Measurements from ENCODE around the gene E2F2.

E2F2 gene

GRCh38 chr1:23530747-23531561, at the start of gene E2F2:
TSS of gene E2F2 (minus strand) at chr1:23531233. CDS start at chr1:23530793, 440 bp downstream.
- DNase-seq, result peak; percentile 86

- peak; percentile 41 for DNase-seq
Observed at GRCh38 chr1:23578997-23579363, 47.9 kb upstream of the E2F2 start.

GRCh38 chr1:23578311-23578996, 47.4 kb upstream of the E2F2 start:
- DNase-seq, result no peak

- peak; percentile 59 for DNase-seq
Observed at GRCh38 chr1:23577056-23578004, 46.3 kb upstream of the E2F2 start.

GRCh38 chr1:23576338-23577055, 45.5 kb upstream of the E2F2 start:
- DNase-seq, result no peak

GRCh38 chr1:23575226-23575810, 44.3 kb upstream of the E2F2 start:
- no peak for DNase-seq

GRCh38 chr1:23574265-23574754, 43.3 kb upstream of the E2F2 start:
- no peak for DNase-seq

- no peak for DNase-seq
Observed at GRCh38 chr1:23573574-23574182, 42.6 kb upstream of the E2F2 start.

GRCh38 chr1:23571465-23571864, 40.4 kb upstream of the E2F2 start:
- no peak for DNase-seq

GRCh38 chr1:23570001-23570691, 39.1 kb upstream of the E2F2 start:
- no peak for DNase-seq

GRCh38 chr1:23568608-23569383, 37.8 kb upstream of the E2F2 start:
- no peak for DNase-seq

GRCh38 chr1:23567996-23568607, 37.1 kb upstream of the E2F2 start:
- DNase-seq, result no peak

- no peak for DNase-seq
Observed at GRCh38 chr1:23567629-23567995, 36.6 kb upstream of the E2F2 start.

- DNase-seq, result no peak
Observed at GRCh38 chr1:23566304-23566703, 35.3 kb upstream of the E2F2 start.

GRCh38 chr1:23565776-23566175, 34.7 kb upstream of the E2F2 start:
- DNase-seq, result no peak

- DNase-seq, result no peak
Observed at GRCh38 chr1:23564529-23565122, 33.6 kb upstream of the E2F2 start.

- no peak for DNase-seq
Observed at GRCh38 chr1:23563755-23564374, 32.8 kb upstream of the E2F2 start.

GRCh38 chr1:23563003-23563402, 32.0 kb upstream of the E2F2 start:
- no peak for DNase-seq
